22Rv1 (cell line): ENCODE measurements around the gene VIPR2.

ENCODE experiments used
- CTCF ChIP-seq: fragments of 450-650 bp; IDR thresholded peaks from 2 replicates; pipeline ENCODE4 v1.5.1; 2017; ENCODE audit warnings: mild to moderate bottlenecking
- ZFX ChIP-seq: fragments of 450-650 bp; IDR thresholded peaks from 2 replicates; pipeline ENCODE4 v1.6.1; 2017; ENCODE audit warnings: antibody characterized with exemption, borderline replicate concordance

GRCh38 chr7:159137906-159138305 is 6.8 kb downstream of the VIPR2 start:
- peak; percentile 15; the same call in 1 of the 2 replicates for TF ChIP-seq CTCF
- TF ChIP-seq ZFX, result no peak
